Endodermal cell (in vitro differentiated cells): ENCODE data around the gene MEP1B. TPM values are rescaled to one million over a fixed set of nuclear protein-coding genes. Genes with fewer than 3 reads are reported as not detected.

Source experiments
- DNase-seq: peaks from one replicate; pipeline ENCODE4 v3.0.0-alpha.2; 2017
- H3K27ac ChIP-seq: 2 replicates; pipeline ENCODE4 v1.5.1; 2013; ENCODE audit warnings: mild to moderate bottlenecking, low read depth, low read length, moderate library complexity
- H3K27me3 ChIP-seq: 2 replicates; pipeline ENCODE4 v1.6.1; 2013; ENCODE audit warnings: mild to moderate bottlenecking, low read length, moderate library complexity; ENCODE audit not compliant: insufficient read depth, control insufficient read depth, poor library complexity, severe bottlenecking
- H3K36me3 ChIP-seq: 2 replicates; pipeline ENCODE4 v1.7.0; 2013; ENCODE audit warnings: mild to moderate bottlenecking, low read length, moderate library complexity; ENCODE audit not compliant: control insufficient read depth, insufficient read depth
- H3K4me1 ChIP-seq: one replicate; pipeline ENCODE4 v1.7.0; 2013; ENCODE audit warnings: low read length; ENCODE audit not compliant: control insufficient read depth, insufficient read depth
- H3K4me3 ChIP-seq: 2 replicates; pipeline ENCODE4 v1.5.1; 2013; ENCODE audit warnings: mild to moderate bottlenecking, low read length, moderate library complexity
- H3K9ac ChIP-seq: 2 replicates; pipeline ENCODE4 v1.6.1; 2013; ENCODE audit warnings: mild to moderate bottlenecking, low read length, moderate library complexity; ENCODE audit not compliant: poor library complexity, severe bottlenecking; ENCODE audit errors: extremely low read depth
- H3K9me3 ChIP-seq: 2 replicates; pipeline ENCODE4 v1.6.1; 2013; ENCODE audit warnings: mild to moderate bottlenecking, low read length, moderate library complexity; ENCODE audit not compliant: control insufficient read depth
- H3K27ac Mint-ChIP-seq: 2 replicates; pipeline ENCODE4 v1.8.0; 2020; ENCODE audit warnings: mixed read lengths
- H3K27me3 Mint-ChIP-seq: 2 replicates; pipeline ENCODE4 v1.8.0; 2021; ENCODE audit warnings: mild to moderate bottlenecking, mixed read lengths; ENCODE audit not compliant: insufficient read depth
- H3K36me3 Mint-ChIP-seq: 2 replicates; pipeline ENCODE4 v1.8.0; 2020; ENCODE audit warnings: low read depth, mixed read lengths
- H3K4me1 Mint-ChIP-seq: 2 replicates; pipeline ENCODE4 v1.8.0; 2020; ENCODE audit warnings: mixed read lengths
- H3K4me3 Mint-ChIP-seq: 2 replicates; pipeline ENCODE4 v1.8.0; 2020; ENCODE audit warnings: mild to moderate bottlenecking, moderate library complexity, mixed read lengths
- H3K9me3 Mint-ChIP-seq: 2 replicates; pipeline ENCODE4 v1.8.0; 2020; ENCODE audit warnings: mild to moderate bottlenecking, mixed read lengths
- CTCF ChIP-seq: fragments of 200-600 bp; sonication (generic); conservative IDR thresholded peaks from 2 replicates; pipeline ENCODE4 v1.5.0; 2021; ENCODE audit warnings: antibody characterized with exemption, mild to moderate bottlenecking
- WGBS, 2 experiments: methylation state at CpG; one replicate each; pipeline versions ENCODE4 v1.1.5 to v1.1.7; 2013; ENCODE audit warnings: missing lambda C conversion rate in 2 of 2, mixed read lengths in 1 of 2; ENCODE audit not compliant: insufficient coverage in 1 of 2, insufficient read length in 1 of 2; 5-methylcytosine and 5-hydroxymethylcytosine counted together
- total RNA-seq, 2 donors: library from RNA; stranded (reverse); fragmentation: NEBNext Ultra II Directional in 1 of 2; extraction: Animal tissue kit (Norgen Biotek cat#: 25700) in 1 of 2; gene quantifications; 2 replicates in 1 of 2; 3 replicates in 1 of 2; pipeline ENCODE4 v1.2.1, GENCODE V29; 2021

The MEP1B gene
- total RNA-seq, 2 donors from 2014 or later: not detected

GRCh38 chr18:32200766-32201165, 10.9 kb downstream of the MEP1B start:
- no peak for DNase-seq
- H3K36me3 ChIP-seq: no peaks in the 10 kb centered on the region
- no peak overlapping the region for H3K9ac ChIP-seq
- no peak overlapping the region for H3K4me3 ChIP-seq
- no peaks in the 10 kb centered on the region for H3K36me3 Mint-ChIP-seq
- no peaks in the 10 kb centered on the region for H3K9me3 ChIP-seq
- no peak overlapping the region for H3K27ac ChIP-seq
- 80 to 100% methylated on average over 1 to 2 of the region's 2 CpGs for WGBS, 2 experiments
- H3K4me1 Mint-ChIP-seq: no peaks in the 10 kb centered on the region
- no peak for TF ChIP-seq CTCF
- H3K27me3 ChIP-seq: no peaks in the 10 kb centered on the region
- H3K4me1 ChIP-seq: no peaks in the 10 kb centered on the region
- H3K27me3 Mint-ChIP-seq: no peaks in the 10 kb centered on the region
- H3K9me3 Mint-ChIP-seq: no peaks in the 10 kb centered on the region
- H3K27ac Mint-ChIP-seq: no peak overlapping the region
- H3K4me3 Mint-ChIP-seq: no peak overlapping the region

DNA sequence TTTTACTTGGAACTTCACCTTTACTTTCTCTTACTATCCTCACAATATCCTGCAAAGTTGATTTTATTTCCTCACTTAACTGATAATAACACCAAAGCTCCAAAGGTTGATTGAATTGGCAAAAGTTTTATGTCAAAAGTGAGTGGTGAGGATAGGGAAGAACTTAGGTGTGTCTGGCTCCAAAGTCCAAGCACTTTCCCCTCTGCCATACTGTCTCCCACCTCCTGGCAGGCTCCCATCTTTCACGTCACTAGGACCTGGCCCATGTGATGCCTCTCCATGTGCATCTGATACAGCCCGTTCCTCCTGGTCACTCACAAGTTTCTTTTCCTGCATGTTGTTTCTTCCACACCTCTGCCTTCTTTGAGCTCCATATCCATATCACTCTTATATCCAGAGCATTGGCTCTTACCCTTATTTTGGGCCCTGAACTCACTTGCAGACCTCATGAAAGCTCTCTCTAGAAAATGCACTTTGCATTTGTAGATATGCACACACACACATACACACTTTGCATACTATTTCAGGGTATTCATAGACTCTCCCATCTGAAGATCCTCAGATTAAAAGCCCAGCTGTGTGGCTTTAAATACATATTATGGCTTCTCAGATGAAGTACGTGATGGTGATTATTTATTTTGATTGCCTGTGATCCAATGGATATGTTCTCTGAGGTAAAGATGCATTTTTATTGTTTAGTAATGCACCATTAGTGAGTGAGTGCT, 12.3 kb downstream of the MEP1B start:
- Histone ChIP-seq H3K9me3 (no peaks in the 10 kb centered on the region), H3K27me3 (no peaks in the 10 kb centered on the region), H3K4me3 (no peak overlapping the region), H3K9ac (no peak overlapping the region), H3K4me1 (no peaks in the 10 kb centered on the region), H3K36me3 (no peaks in the 10 kb centered on the region), H3K27ac (no peak overlapping the region)
- 89 to 97% methylated on average over 3 of the region's 3 CpGs for WGBS, 2 experiments
- no peaks in the 10 kb centered on the region for H3K9me3 Mint-ChIP-seq
- no peaks in the 10 kb centered on the region for H3K4me1 Mint-ChIP-seq
- no peaks in the 10 kb centered on the region for H3K36me3 Mint-ChIP-seq
- no peaks in the 10 kb centered on the region for H3K27me3 Mint-ChIP-seq
- no peak overlapping the region for H3K27ac Mint-ChIP-seq
- TF ChIP-seq CTCF: no peak
- no peak overlapping the region for H3K4me3 Mint-ChIP-seq
- no peak for DNase-seq

- H3K4me1 ChIP-seq: no peaks in the 10 kb centered on the region
- H3K36me3 ChIP-seq: no peaks in the 10 kb centered on the region
- no peak for TF ChIP-seq CTCF
- no peaks in the 10 kb centered on the region for H3K27me3 ChIP-seq
- Mint-ChIP-seq H3K36me3 (no peaks in the 10 kb centered on the region), H3K27me3 (no peaks in the 10 kb centered on the region), H3K4me1 (peaks cover 2% of the 10 kb centered on the region), H3K9me3 (no peaks in the 10 kb centered on the region), H3K27ac (no peak overlapping the region), H3K4me3 (no peak overlapping the region)
- H3K9ac ChIP-seq: no peak overlapping the region
- WGBS, 2 experiments: 67 to 72% methylated on average over 2 of the region's 2 CpGs
- H3K4me3 ChIP-seq: no peak overlapping the region
- no peak for DNase-seq
- no peaks in the 10 kb centered on the region for H3K9me3 ChIP-seq
- no peak overlapping the region for H3K27ac ChIP-seq
Measured at GRCh38 chr18:32208023-32208422, 18.2 kb downstream of the MEP1B start.
